HCT116 (cell line): ENCODE data around the gene TRIOBP.
"Not testable (repeated sequence)": the region's sequence is repeated elsewhere in the genome, so short reads cannot be mapped to it uniquely, and the experiment has no call there.

Experiments
- CEBPB ChIP-seq: IDR thresholded peaks from 2 replicates; pipeline ENCODE4 v1.6.1; 2012; ENCODE audit warnings: low read depth
- EZH2phosphoT487 ChIP-seq: fragments of 200-600 bp; IDR thresholded peaks from 2 replicates; pipeline ENCODE4 v1.6.1; 2018; ENCODE audit warnings: antibody characterized with exemption, borderline replicate concordance
- FOSL1 ChIP-seq: IDR thresholded peaks from 2 replicates; pipeline ENCODE4 v1.6.1; 2012; ENCODE audit warnings: low read depth
- POLR2A ChIP-seq: IDR thresholded peaks from 2 replicates; pipeline ENCODE4 v1.7.0; 2011; ENCODE audit warnings: borderline replicate concordance; ENCODE audit not compliant: insufficient read depth, insufficient read length; ENCODE audit errors: extremely low read depth
- POLR2AphosphoS5 ChIP-seq: IDR thresholded peaks from 2 replicates; pipeline ENCODE4 v1.6.1; 2011; ENCODE audit warnings: mild to moderate bottlenecking, low read depth, low read length, moderate library complexity
- TCF7L2 ChIP-seq: IDR thresholded peaks from 2 replicates; pipeline ENCODE4 v1.7.0; 2011; ENCODE audit warnings: borderline replicate concordance, inconsistent platforms; ENCODE audit not compliant: insufficient read depth, insufficient read length; ENCODE audit errors: extremely low read depth
- TF ChIP-seq, protein P1 (sequence below), 3 experiments: fragments of 200-600 bp in 1 of 3; sonication (generic) in 1 of 3; IDR thresholded peaks in 2 of 3; conservative IDR thresholded peaks in 1 of 3; 2 replicates each; pipeline ENCODE4 v1.5.1; 2012 to 2017; ENCODE audit warnings: low read depth in 2 of 3, low read length in 2 of 3, antibody characterized with exemption in 1 of 3, borderline replicate concordance in 1 of 3, control low read depth in 1 of 3, mild to moderate bottlenecking in 1 of 3, mixed read lengths in 1 of 3, mixed run types in 1 of 3, moderate library complexity in 1 of 3; ENCODE audit not compliant: insufficient read depth in 1 of 3

DNA sequence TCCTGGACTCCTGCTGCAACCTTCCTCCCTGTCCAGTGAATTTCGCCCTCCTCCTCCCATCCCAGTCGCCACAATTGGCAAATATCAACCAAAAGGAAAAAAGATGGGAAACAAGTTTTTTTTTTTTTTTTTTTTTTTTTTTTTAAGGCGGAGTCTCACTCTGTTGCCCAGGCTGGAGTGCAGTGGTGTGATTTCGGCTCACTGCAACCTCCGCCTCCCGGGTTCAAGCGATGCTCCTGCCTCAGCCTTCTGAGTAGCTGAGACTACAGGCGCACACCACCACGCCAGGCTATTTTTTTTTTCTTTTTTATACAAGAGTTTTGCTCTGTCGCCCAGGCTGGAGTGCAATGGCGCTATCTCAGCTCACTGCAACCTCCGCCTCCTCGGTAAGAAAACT, 590 bp upstream of the TRIOBP start:
- TF ChIP-seq, protein P1, sequence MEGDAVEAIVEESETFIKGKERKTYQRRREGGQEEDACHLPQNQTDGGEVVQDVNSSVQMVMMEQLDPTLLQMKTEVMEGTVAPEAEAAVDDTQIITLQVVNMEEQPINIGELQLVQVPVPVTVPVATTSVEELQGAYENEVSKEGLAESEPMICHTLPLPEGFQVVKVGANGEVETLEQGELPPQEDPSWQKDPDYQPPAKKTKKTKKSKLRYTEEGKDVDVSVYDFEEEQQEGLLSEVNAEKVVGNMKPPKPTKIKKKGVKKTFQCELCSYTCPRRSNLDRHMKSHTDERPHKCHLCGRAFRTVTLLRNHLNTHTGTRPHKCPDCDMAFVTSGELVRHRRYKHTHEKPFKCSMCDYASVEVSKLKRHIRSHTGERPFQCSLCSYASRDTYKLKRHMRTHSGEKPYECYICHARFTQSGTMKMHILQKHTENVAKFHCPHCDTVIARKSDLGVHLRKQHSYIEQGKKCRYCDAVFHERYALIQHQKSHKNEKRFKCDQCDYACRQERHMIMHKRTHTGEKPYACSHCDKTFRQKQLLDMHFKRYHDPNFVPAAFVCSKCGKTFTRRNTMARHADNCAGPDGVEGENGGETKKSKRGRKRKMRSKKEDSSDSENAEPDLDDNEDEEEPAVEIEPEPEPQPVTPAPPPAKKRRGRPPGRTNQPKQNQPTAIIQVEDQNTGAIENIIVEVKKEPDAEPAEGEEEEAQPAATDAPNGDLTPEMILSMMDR (IDR thresholded peaks at IDR 0.05 in 2 of 3, conservative IDR thresholded peaks at IDR 0.05 in 1 of 3; ENCODE audit: borderline replicate concordance in 1 of 3, insufficient read depth in 1 of 3, low read depth in 2 of 3, low read length in 2 of 3), result not testable (repeated sequence)
- TF ChIP-seq CEBPB, POLR2A, EZH2phosphoT487, FOSL1, POLR2AphosphoS5, TCF7L2: not testable (repeated sequence)
